H1 (cell line): ENCODE measurements around the gene APOBEC3C. TPM values are rescaled to one million over a fixed set of nuclear protein-coding genes. Genes with fewer than 3 reads are reported as not detected.
A peak's percentile ranks its signal among the peaks of the same experiment; 100 is the strongest.

ENCODE experiments used
- CTCF ChIA-PET: fragments of 300-600 bp; sonication (Branson Sonifier 250); formaldehyde crosslinking; loops from one replicate; lab custom pipeline; 2021; ENCODE audit not compliant: partially characterized antibody; lab: Charles Lee
- POLR2A ChIA-PET: fragments of 300-600 bp; sonication (Branson Sonifier 250); formaldehyde crosslinking; loops from one replicate; lab custom pipeline; 2021; ENCODE audit warnings: inconsistent platforms; ENCODE audit not compliant: partially characterized antibody; lab: Charles Lee
- DNase-seq, 2 experiments: peaks; one replicate each; pipeline versions ENCODE4 v3.0.0 to v3.0.0-alpha.2; 2010 to 2022; ENCODE audit warnings: low spot score in 2 of 2, low read depth in 1 of 2, mixed read lengths in 1 of 2
- FAIRE-seq: peaks from 2 replicates; lab custom pipeline; 2011; peaks lifted over from hg19 to GRCh38; lab: Jason Lieb, UNC
- H2AFZ ChIP-seq: 2 replicates; pipeline ENCODE4 v1.8.1; 2012; ENCODE audit warnings: low read length, inconsistent platforms
- H2AK5ac ChIP-seq: 2 replicates; pipeline ENCODE4 v1.6.1; 2013; ENCODE audit warnings: low read depth, low read length
- H2BK120ac ChIP-seq: replicated peaks from 2 replicates; pipeline ENCODE3; 2013; ENCODE audit warnings: low read depth, low read length, inconsistent platforms
- H2BK12ac ChIP-seq: 2 replicates; pipeline ENCODE4 v1.6.1; 2013; ENCODE audit warnings: low read depth, low read length
- H2BK15ac ChIP-seq: 2 replicates; pipeline ENCODE4 v1.6.1; 2013; ENCODE audit warnings: low read length
- H2BK20ac ChIP-seq: 2 replicates; pipeline ENCODE4 v1.6.1; 2013; ENCODE audit warnings: low read length
- H2BK5ac ChIP-seq: 2 replicates; pipeline ENCODE4 v1.6.1; 2013; ENCODE audit warnings: low read depth, low read length
- H3K14ac ChIP-seq: 2 replicates; pipeline ENCODE4 v1.6.1; 2013; ENCODE audit warnings: inconsistent platforms; ENCODE audit not compliant: insufficient read length
- H3K18ac ChIP-seq: 2 replicates; pipeline ENCODE4 v1.6.1; 2013; ENCODE audit warnings: low read length; ENCODE audit errors: extremely low read depth
- H3K23ac ChIP-seq: 2 replicates; pipeline ENCODE4 v1.6.1; 2013; ENCODE audit warnings: inconsistent platforms; ENCODE audit not compliant: insufficient read length
- H3K23me2 ChIP-seq: 2 replicates; pipeline ENCODE4 v1.6.1; 2013; ENCODE audit warnings: low read depth, low read length
- H3K27ac ChIP-seq: 2 replicates; pipeline ENCODE4 v1.6.1; 2011; ENCODE audit warnings: low read depth, low read length, inconsistent platforms
- H3K27me3 ChIP-seq, 4 experiments: replicated peaks in 1 of 4; 1 replicate in 1 of 4; 2 replicates in 3 of 4; pipeline versions ENCODE4 v1.6.1 to v1.8.1; 2011 to 2013; ENCODE audit warnings: low read length in 3 of 4, mild to moderate bottlenecking in 3 of 4, inconsistent platforms in 2 of 4, mixed read lengths in 2 of 4, moderate library complexity in 1 of 4; ENCODE audit not compliant: control insufficient read depth in 3 of 4, insufficient read depth in 3 of 4; ENCODE audit errors: extremely low read depth in 1 of 4
- H3K36me3 ChIP-seq, 4 experiments: 2 replicates each; pipeline versions ENCODE4 v1.6.1 to v1.8.1; 2011 to 2013; ENCODE audit warnings: mild to moderate bottlenecking in 4 of 4, low read length in 3 of 4, moderate library complexity in 2 of 4, control low read depth in 1 of 4, inconsistent platforms in 1 of 4; ENCODE audit not compliant: insufficient read depth in 4 of 4, control insufficient read depth in 2 of 4
- H3K4ac ChIP-seq: replicated peaks from 2 replicates; pipeline ENCODE3; 2013; ENCODE audit warnings: low read length, low read depth, mixed read lengths, inconsistent platforms; ENCODE audit not compliant: insufficient read length
- H3K4me1 ChIP-seq, 4 experiments: replicated peaks in 1 of 4; 1 replicate in 1 of 4; 2 replicates in 3 of 4; pipeline versions ENCODE4 v1.6.1 to v1.8.1; 2011 to 2013; ENCODE audit warnings: low read length in 3 of 4, inconsistent platforms in 2 of 4, mixed read lengths in 1 of 4; ENCODE audit not compliant: insufficient read depth in 4 of 4, control insufficient read depth in 3 of 4
- H3K4me2 ChIP-seq, 2 experiments: 2 replicates each; pipeline versions ENCODE4 v1.6.1 to v1.8.1; 2011 to 2013; ENCODE audit warnings: low read depth in 2 of 2, low read length in 2 of 2, control low read depth in 1 of 2, inconsistent platforms in 1 of 2, mild to moderate bottlenecking in 1 of 2; ENCODE audit not compliant: insufficient read depth in 1 of 2
- H3K4me3 ChIP-seq, 4 experiments: fragments of 200-600, 300-600 bp in 1 of 4; sonication (generic), shearing (Covaris generic), sonication (Bioruptor Twin) in 1 of 4; 2 replicates each; pipeline versions ENCODE4 v1.5.1 to v1.8.1; 2011 to 2016; ENCODE audit warnings: low read length in 4 of 4, low read depth in 3 of 4, control low read depth in 2 of 4, inconsistent platforms in 2 of 4, mild to moderate bottlenecking in 2 of 4, mixed read lengths in 1 of 4, moderate library complexity in 1 of 4; ENCODE audit not compliant: insufficient read depth in 2 of 4; ENCODE audit errors: extremely low read depth in 1 of 4
- H3K56ac ChIP-seq: replicated peaks from 2 replicates; pipeline ENCODE3; 2013; ENCODE audit warnings: low read depth, mild to moderate bottlenecking, mixed read lengths, low read length, inconsistent platforms; ENCODE audit not compliant: insufficient read length
- H3K79me1 ChIP-seq: 2 replicates; pipeline ENCODE4 v1.6.1; 2013; ENCODE audit warnings: low read depth, low read length, control low read depth
- H3K79me2 ChIP-seq, 2 experiments: 2 replicates each; pipeline versions ENCODE4 v1.6.1 to v1.8.1; 2012 to 2013; ENCODE audit warnings: low read length in 2 of 2, mild to moderate bottlenecking in 2 of 2, inconsistent platforms in 1 of 2; ENCODE audit not compliant: insufficient read depth in 2 of 2, control insufficient read depth in 1 of 2
- H3K9ac ChIP-seq, 4 experiments: replicated peaks in 1 of 4; 1 replicate in 1 of 4; 2 replicates in 3 of 4; pipeline versions ENCODE4 v1.6.1 to v1.8.1; 2011 to 2013; ENCODE audit warnings: low read depth in 3 of 4, low read length in 3 of 4, control low read depth in 2 of 4, mild to moderate bottlenecking in 2 of 4, moderate library complexity in 2 of 4, inconsistent platforms in 1 of 4; ENCODE audit errors: extremely low read depth in 1 of 4
- H3K9me3 ChIP-seq, 2 experiments: 2 replicates each; pipeline versions ENCODE4 v1.6.1 to v1.8.1; 2012 to 2013; ENCODE audit warnings: mild to moderate bottlenecking in 2 of 2, moderate library complexity in 2 of 2, control low read depth in 1 of 2, inconsistent platforms in 1 of 2, low read depth in 1 of 2, low read length in 1 of 2, mixed read lengths in 1 of 2; ENCODE audit not compliant: insufficient read depth in 2 of 2
- H4K20me1 ChIP-seq, 2 experiments: replicated peaks in 1 of 2; 2 replicates each; pipeline versions ENCODE3 to v1.8.1; 2011 to 2013; ENCODE audit warnings: inconsistent platforms in 2 of 2, low read length in 2 of 2, mild to moderate bottlenecking in 1 of 2; ENCODE audit not compliant: insufficient read depth in 2 of 2, control insufficient read depth in 1 of 2
- H4K5ac ChIP-seq: 2 replicates; pipeline ENCODE4 v1.6.1; 2013; ENCODE audit warnings: low read length, low read depth, mixed read lengths, inconsistent platforms; ENCODE audit not compliant: insufficient read length
- H4K8ac ChIP-seq: 2 replicates; pipeline ENCODE4 v1.8.0; 2013; ENCODE audit warnings: mild to moderate bottlenecking, moderate library complexity, low read length, inconsistent platforms; ENCODE audit not compliant: insufficient read depth; ENCODE audit errors: extremely low read depth
- H4K91ac ChIP-seq: replicated peaks from 2 replicates; pipeline ENCODE3; 2013; ENCODE audit warnings: low read length, mixed read lengths, inconsistent platforms; ENCODE audit not compliant: insufficient read length
- CEBPB ChIP-seq: IDR thresholded peaks from 2 replicates; pipeline ENCODE4 v1.6.1; 2012; ENCODE audit warnings: low read depth, low read length
- CHD1 ChIP-seq: IDR thresholded peaks from 2 replicates; pipeline ENCODE4 v1.6.1; 2012; ENCODE audit warnings: low read depth, low read length, improper control_type of control experiment
- HDAC6 ChIP-seq: IDR thresholded peaks from one replicate; pipeline ENCODE4 v1.7.1; 2012; ENCODE audit warnings: low read depth, mild to moderate bottlenecking, inconsistent platforms, low read length, moderate library complexity
- KDM5A ChIP-seq: fragments of 200-600 bp; IDR thresholded peaks from 2 replicates; pipeline ENCODE4 v1.7.1; 2012; ENCODE audit warnings: mild to moderate bottlenecking, low read length, inconsistent platforms, mixed read lengths
- RXRA ChIP-seq: IDR thresholded peaks from 2 replicates; pipeline ENCODE4 v1.6.1; 2011; ENCODE audit warnings: low read depth, mild to moderate bottlenecking, low read length, moderate library complexity; ENCODE audit not compliant: insufficient read depth
- SAP30 ChIP-seq: fragments of 300-600 bp; sonication (generic); IDR thresholded peaks from 2 replicates; pipeline ENCODE4 v1.7.1; 2012; ENCODE audit warnings: low read length, moderate library complexity, mild to moderate bottlenecking, inconsistent platforms; ENCODE audit not compliant: insufficient read depth, insufficient replicate concordance
- SP2 ChIP-seq: IDR thresholded peaks from 2 replicates; pipeline ENCODE4 v1.6.1; 2012; ENCODE audit warnings: mild to moderate bottlenecking, low read length, inconsistent platforms
- TBP ChIP-seq: IDR thresholded peaks from 2 replicates; pipeline ENCODE4 v1.6.1; 2011; ENCODE audit warnings: low read depth, low read length, improper control_type of control experiment
- WGBS, 2 experiments: shearing (Covaris generic) in 1 of 2; methylation state at CpG; one replicate each; pipeline versions ENCODE4 v1.1.6 to v1.1.7; 2013 to 2015; ENCODE audit warnings: low lambda C conversion rate in 2 of 2, mixed read lengths in 2 of 2, inconsistent platforms in 1 of 2, low coverage in 1 of 2, missing lambda C conversion rate in 1 of 2; ENCODE audit not compliant: insufficient replicate concordance in 2 of 2, insufficient coverage in 1 of 2, insufficient read length in 1 of 2; ENCODE audit errors: extremely low coverage in 1 of 2, missing lambda C conversion rate in 1 of 2; 5-methylcytosine and 5-hydroxymethylcytosine counted together
- polyA plus RNA-seq, 7 experiments: library from polyadenylated mRNA; depleted of rRNA in 3 of 7; stranded (reverse) in 5 of 7; unstranded in 2 of 7; fragments of >200 nt in 5 of 7; fragments of 200-250 nt in 2 of 7; gene quantifications; 1 replicate in 5 of 7; 2 replicates in 1 of 7; 4 replicates in 1 of 7; pipeline versions ENCODE4 v1.2.1 to v1.2.3, GENCODE V29; 2011 to 2013; ENCODE audit warnings: missing spikeins in 2 of 7, mixed read lengths in 2 of 7
- total RNA-seq: library from RNA; stranded (reverse); fragmentation: NEBNext Ultra II Directional; extraction: Animal tissue kit (Norgen Biotek cat#: 25700); gene quantifications from 2 replicates; pipeline ENCODE4 v1.2.1, GENCODE V29; 2021

Gene APOBEC3C
- total and polyA plus RNA-seq, 2 of the 8 experiments (the other 6 are each of a cell fraction or from before 2014, with no cell fraction given): 20.3 to 23.3 TPM

GRCh38 chr22:38987171-38987895 lies 26.7 kb upstream of the APOBEC3C start:
- no peak overlapping the region for H3K9ac ChIP-seq
- FAIRE-seq: no peak
- no peaks in the 10 kb centered on the region for H4K20me1 ChIP-seq
- peak overlapping the region; percentile 63; the same call in 1 of the 2 replicates for H4K8ac ChIP-seq
- H3K79me1 ChIP-seq: no peaks in the 10 kb centered on the region
- H2BK120ac ChIP-seq: no peak overlapping the region
- no peak overlapping the region; the same call in 1 of the 2 replicates for H3K18ac ChIP-seq
- peaks cover 0 to 5% (median 0%) of the 10 kb centered on the region in 4 experiments; a peak in 2 of 8 replicates for H3K36me3 ChIP-seq
- H3K4ac ChIP-seq: no peak overlapping the region
- no peaks in the 10 kb centered on the region for H3K79me2 ChIP-seq
- H3K14ac ChIP-seq: no peak overlapping the region
- H4K91ac ChIP-seq: no peak overlapping the region
- 0 out of 2 replicates have a peak overlapping the region, but pooled peaks have one; percentile 60 for H2BK12ac ChIP-seq
- H3K27ac ChIP-seq: no peak overlapping the region
- H3K56ac ChIP-seq: no peak overlapping the region
- H3K4me1 ChIP-seq: peaks cover 0 to 9% (median 0%) of the 10 kb centered on the region in 4 experiments; a peak in 3 of 7 replicates
- CTCF ChIA-PET: interaction anchor here (0.9 to 1.7 kb wide), 3 partner anchors 16 to 60 kb away, joined by 3 to 4 read pairs (median 4); no protein-coding TSS in a partner anchor
- H4K5ac ChIP-seq: no peak overlapping the region
- H2BK20ac ChIP-seq: no peak overlapping the region
- H3K4me2 ChIP-seq: no peak overlapping the region
- WGBS, 2 experiments: 75% methylated on average over 7 of the region's 8 CpGs; no CpG with 5 or more reads in 1 of the 2 experiments
- TF ChIP-seq SP2: no peak
- no peak for TF ChIP-seq RXRA
- no peak for TF ChIP-seq HDAC6
- no peak for TF ChIP-seq SAP30
- no peak for TF ChIP-seq CEBPB
- TF ChIP-seq TBP: no peak
- no peak for TF ChIP-seq CHD1
- TF ChIP-seq KDM5A: no peak
- H2AFZ ChIP-seq: no peak overlapping the region
- no peak overlapping the region for H3K4me3 ChIP-seq
- H2BK15ac ChIP-seq: no peak overlapping the region
- no peak overlapping the region for H2AK5ac ChIP-seq
- POLR2A ChIA-PET: no interaction called here
- H3K23me2 ChIP-seq: no peaks in the 10 kb centered on the region
- DNase-seq: no peak
- H3K27me3 ChIP-seq: no peaks in the 10 kb centered on the region
- no peak overlapping the region for H3K23ac ChIP-seq
- H3K9me3 ChIP-seq: peaks cover 7 to 14% of the 10 kb centered on the region in 2 experiments
- H2BK5ac ChIP-seq: no peak overlapping the region
